Activated T-helper 17 cell treated with anti-CD3 and anti-CD28 coated beads, Interleukin-2, amount 50 U/mL, for 72 hours (primary cell): ENCODE measurements around the gene FBXW11. TPM values are rescaled to one million over a fixed set of nuclear protein-coding genes. Genes with fewer than 3 reads are reported as not detected.
"Not testable (repeated sequence)": the region's sequence is repeated elsewhere in the genome, so short reads cannot be mapped to it uniquely, and the experiment has no call there.

Source experiments
- ATAC-seq: fragments of 150-1000 bp; cut with Tn5 transposase; replicated peaks from 2 replicates; pipeline ENCODE4 v1.10.0; 2021; ENCODE audit warnings: mild to moderate bottlenecking, moderate library complexity
- H3K27ac Mint-ChIP-seq: one replicate; pipeline ENCODE4 v1.8.0; 2022; ENCODE audit warnings: mixed read lengths
- H3K27me3 Mint-ChIP-seq: one replicate; pipeline ENCODE4 v1.8.0; 2022; ENCODE audit warnings: mixed read lengths
- H3K36me3 Mint-ChIP-seq: one replicate; pipeline ENCODE4 v1.8.0; 2022; ENCODE audit warnings: low read depth, mild to moderate bottlenecking, mixed read lengths
- H3K4me1 Mint-ChIP-seq: one replicate; pipeline ENCODE4 v1.8.0; 2022; ENCODE audit warnings: mixed read lengths
- H3K4me3 Mint-ChIP-seq: one replicate; pipeline ENCODE4 v1.8.0; 2022; ENCODE audit warnings: mild to moderate bottlenecking, mixed read lengths
- H3K9me3 Mint-ChIP-seq: one replicate; pipeline ENCODE4 v1.8.0; 2022; ENCODE audit warnings: mixed read lengths
- total RNA-seq, 2 donors: library from RNA; stranded (reverse); gene quantifications; one replicate each; pipeline ENCODE4 v1.2.3, GENCODE V29; 2022

FBXW11 gene
- total RNA-seq, 2 donors from 2014 or later: 48.1 to 51.4 TPM

- H3K9me3 Mint-ChIP-seq, H3K36me3 Mint-ChIP-seq, H3K27me3 Mint-ChIP-seq, H3K27ac Mint-ChIP-seq: not testable (repeated sequence)
- Mint-ChIP-seq H3K4me1 (peaks cover 32% of the 10 kb centered on the region), H3K4me3 (peak overlapping the region; percentile 40)
- peak; percentile 74 for ATAC-seq
These were observed 64.3 kb downstream of the FBXW11 start for GRCh38 chr5:171942112-171942516.

DNA sequence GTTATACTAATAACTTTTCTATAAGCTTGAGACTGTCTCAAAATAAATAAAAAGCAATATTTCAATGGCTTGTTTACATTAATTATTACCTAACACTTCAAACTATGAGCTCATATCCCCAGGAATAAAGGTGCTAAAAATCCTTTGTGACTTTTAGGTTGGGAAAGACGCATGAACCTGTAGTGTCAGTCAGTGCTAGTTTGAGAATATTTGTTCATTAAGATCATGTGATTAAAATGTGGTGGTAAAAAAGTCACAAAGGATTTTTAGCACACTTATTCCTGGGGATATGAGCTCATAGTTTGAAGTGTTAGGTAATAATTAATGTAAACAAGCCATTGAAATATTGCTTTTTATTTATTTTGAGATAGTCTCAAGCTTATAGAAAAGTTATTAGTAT, 64.8 kb downstream of the FBXW11 start:
- not testable (repeated sequence) for ATAC-seq, H3K27me3 Mint-ChIP-seq, H3K9me3 Mint-ChIP-seq, H3K36me3 Mint-ChIP-seq, H3K27ac Mint-ChIP-seq, H3K4me3 Mint-ChIP-seq
- peaks cover 32% of the 10 kb centered on the region for H3K4me1 Mint-ChIP-seq

GRCh38 chr5:171941275-171941674, 65.2 kb downstream of the FBXW11 start:
- H3K27ac Mint-ChIP-seq, H3K4me3 Mint-ChIP-seq, H3K36me3 Mint-ChIP-seq, H3K9me3 Mint-ChIP-seq, H3K27me3 Mint-ChIP-seq: not testable (repeated sequence)
- peak; percentile 78 for ATAC-seq
- peaks cover 28% of the 10 kb centered on the region for H3K4me1 Mint-ChIP-seq

GRCh38 chr5:171939951-171940350, 66.5 kb downstream of the FBXW11 start:
- Mint-ChIP-seq H3K9me3 (no peaks in the 10 kb centered on the region), H3K4me3 (no peak overlapping the region), H3K36me3 (peaks cover 5% of the 10 kb centered on the region), H3K27me3 (no peaks in the 10 kb centered on the region), H3K4me1 (peaks cover 23% of the 10 kb centered on the region), H3K27ac (no peak overlapping the region)
- no peak for ATAC-seq

DNA sequence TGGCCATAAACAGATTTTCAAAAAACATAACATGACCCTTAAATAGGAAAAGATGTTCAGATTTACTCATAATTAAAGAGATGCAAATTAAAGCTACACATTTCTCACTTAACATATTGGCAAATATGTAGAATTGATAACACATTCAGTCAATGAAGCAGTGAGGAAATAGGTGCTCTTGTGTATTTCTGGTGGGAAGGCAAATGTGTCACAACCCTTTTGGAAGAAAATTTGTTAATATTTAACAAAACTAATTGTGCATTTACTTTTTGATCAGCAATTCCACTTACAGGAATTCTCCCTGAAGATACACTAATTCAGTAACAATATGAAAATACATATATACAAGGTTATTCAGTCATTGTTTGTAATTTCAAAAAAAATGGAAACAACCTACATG, 68.1 kb downstream of the FBXW11 start:
- no peaks in the 10 kb centered on the region for H3K9me3 Mint-ChIP-seq
- no peaks in the 10 kb centered on the region for H3K27me3 Mint-ChIP-seq
- no peak for ATAC-seq
- H3K4me1 Mint-ChIP-seq: peaks cover 19% of the 10 kb centered on the region
- H3K27ac Mint-ChIP-seq: no peak overlapping the region
- peaks cover 15% of the 10 kb centered on the region for H3K36me3 Mint-ChIP-seq
- no peak overlapping the region for H3K4me3 Mint-ChIP-seq

DNA sequence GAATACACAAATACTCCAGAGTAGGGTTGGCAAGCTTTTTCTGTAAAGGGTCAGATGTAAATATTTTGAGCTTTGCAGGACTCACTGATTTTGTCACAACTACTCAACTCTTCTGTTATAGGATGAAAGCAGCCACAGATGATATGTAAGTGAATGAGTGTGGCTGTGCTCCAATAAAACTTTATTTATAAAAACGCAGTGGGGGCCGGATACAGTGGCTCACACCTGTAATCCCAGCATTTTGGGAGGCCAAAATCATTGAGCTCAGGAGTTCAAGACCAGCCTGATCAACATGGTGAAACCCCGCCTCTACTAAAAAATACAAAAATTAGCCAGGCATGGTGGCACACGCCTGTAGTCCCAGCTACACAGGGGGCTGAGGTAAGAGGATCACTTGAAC, 69.1 kb downstream of the FBXW11 start:
- ATAC-seq: no peak
- H3K27me3 Mint-ChIP-seq: no peaks in the 10 kb centered on the region
- H3K36me3 Mint-ChIP-seq: peaks cover 18% of the 10 kb centered on the region
- H3K9me3 Mint-ChIP-seq: no peaks in the 10 kb centered on the region
- peaks cover 10% of the 10 kb centered on the region for H3K4me1 Mint-ChIP-seq
- H3K4me3 Mint-ChIP-seq: no peak overlapping the region
- no peak overlapping the region for H3K27ac Mint-ChIP-seq

DNA sequence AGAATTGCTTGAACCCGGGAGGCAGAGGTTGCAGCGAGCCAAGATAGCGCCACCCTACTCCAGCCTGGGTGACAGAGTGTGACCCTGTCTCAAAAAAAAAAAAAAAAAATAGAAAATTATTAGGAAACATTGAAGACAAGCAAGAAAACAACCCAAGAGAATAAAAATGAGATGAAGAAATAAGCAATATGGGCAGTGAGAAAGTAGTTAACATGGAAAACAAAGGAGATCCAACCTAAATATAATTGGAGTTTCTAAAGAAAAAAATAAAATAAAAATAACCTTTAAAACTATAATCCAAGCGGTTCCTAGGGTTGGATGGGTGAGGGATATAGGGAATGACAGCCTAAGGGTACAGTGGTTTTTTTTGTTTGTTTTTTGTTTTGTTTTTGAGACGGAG, 71.9 kb downstream of the FBXW11 start:
- Mint-ChIP-seq H3K9me3 (no peaks in the 10 kb centered on the region), H3K27me3 (no peaks in the 10 kb centered on the region), H3K36me3 (peaks cover 18% of the 10 kb centered on the region), H3K27ac (no peak overlapping the region), H3K4me3 (no peak overlapping the region), H3K4me1 (peaks cover 15% of the 10 kb centered on the region)
- no peak for ATAC-seq

DNA sequence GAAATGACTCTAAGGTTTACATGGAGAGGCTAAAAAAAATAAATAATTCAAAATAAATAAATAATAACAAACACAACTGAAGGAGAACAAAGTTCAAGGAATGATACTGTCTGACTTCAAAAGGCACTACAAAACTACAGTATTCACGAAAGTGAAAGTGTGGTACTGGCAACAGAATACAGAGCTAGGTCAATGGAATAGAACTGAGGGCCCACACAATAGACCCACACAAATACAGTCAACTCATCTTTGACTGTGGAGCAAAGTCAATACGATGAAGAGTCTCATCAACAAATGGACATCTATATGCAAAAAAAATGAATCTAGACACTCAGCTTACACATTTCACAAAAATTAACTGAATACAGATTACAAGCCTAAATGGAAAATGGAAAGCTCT, 75.3 kb downstream of the FBXW11 start:
- Mint-ChIP-seq H3K36me3 (peaks cover 13% of the 10 kb centered on the region), H3K27me3 (no peaks in the 10 kb centered on the region), H3K27ac (no peak overlapping the region), H3K4me1 (peaks cover 28% of the 10 kb centered on the region), H3K9me3 (no peaks in the 10 kb centered on the region), H3K4me3 (peak overlapping the region; percentile 6)
- peak; percentile 43 for ATAC-seq

GRCh38 chr5:171927345-171927941, 79.0 kb downstream of the FBXW11 start:
- Mint-ChIP-seq H3K36me3 (no peaks in the 10 kb centered on the region), H3K4me1 (peaks cover 29% of the 10 kb centered on the region), H3K27me3 (no peaks in the 10 kb centered on the region), H3K9me3 (no peaks in the 10 kb centered on the region), H3K4me3 (no peak overlapping the region), H3K27ac (no peak overlapping the region)
- no peak for ATAC-seq

DNA sequence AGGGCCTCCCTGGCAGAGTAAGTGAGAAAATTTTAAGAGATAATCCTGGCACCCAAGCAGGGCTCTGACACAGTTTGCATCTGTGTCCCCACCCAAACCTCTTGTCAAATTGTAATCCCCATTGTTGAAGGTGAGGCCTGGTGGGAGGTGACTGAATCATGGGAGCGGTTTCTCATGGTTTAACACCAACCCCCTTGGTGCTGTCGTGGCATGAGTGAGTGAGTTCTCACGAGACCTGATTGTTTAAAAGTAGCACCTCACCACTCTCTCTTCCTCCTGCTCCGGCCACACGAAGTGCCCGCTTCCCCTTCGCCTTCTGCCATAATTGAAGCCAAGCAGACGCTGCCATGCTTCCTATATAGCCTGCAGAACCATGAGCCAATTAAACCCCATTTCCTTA, 80.1 kb downstream of the FBXW11 start:
- H3K4me3 Mint-ChIP-seq: no peak overlapping the region

DNA sequence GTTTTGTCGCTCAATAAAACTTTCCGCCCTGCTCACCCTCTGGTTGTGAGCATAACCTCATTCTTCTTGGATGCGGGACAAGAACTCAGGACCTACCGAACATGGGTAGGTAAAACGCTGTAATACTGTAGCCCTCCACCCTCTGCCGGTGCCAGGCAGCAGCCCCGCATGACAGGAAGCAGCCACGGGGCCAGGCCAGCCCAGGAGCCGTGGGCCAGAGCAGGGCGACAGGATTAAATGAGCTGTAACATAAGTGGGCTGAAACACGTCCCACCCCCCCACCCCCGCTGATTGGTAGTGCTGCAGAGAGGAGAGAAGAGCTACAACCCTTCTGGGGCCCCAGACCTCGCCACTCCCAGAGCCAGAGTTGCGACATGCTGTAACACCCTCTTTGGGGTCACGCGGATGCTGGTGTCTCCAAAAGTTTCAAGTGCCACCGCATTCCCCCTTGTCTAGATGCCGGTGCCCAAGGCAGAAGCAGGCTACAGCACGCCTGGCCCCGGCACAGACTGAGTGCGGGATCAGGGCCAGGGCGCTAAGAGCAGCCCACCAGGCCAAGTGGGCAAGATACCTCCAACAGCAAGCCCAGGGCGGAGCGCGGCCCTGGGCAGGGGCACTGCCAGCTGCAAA, 81.8 kb downstream of the FBXW11 start:
- Mint-ChIP-seq H3K4me3 (no peak overlapping the region), H3K27ac (peak overlapping the region; percentile 63), H3K9me3 (no peaks in the 10 kb centered on the region), H3K4me1 (peaks cover 27% of the 10 kb centered on the region), H3K36me3 (no peaks in the 10 kb centered on the region), H3K27me3 (no peaks in the 10 kb centered on the region)
- ATAC-seq: no peak

More for the DNA sequence above, 80.1 kb downstream of the FBXW11 start:
- Mint-ChIP-seq H3K9me3 (no peaks in the 10 kb centered on the region), H3K36me3 (no peaks in the 10 kb centered on the region), H3K4me1 (peaks cover 26% of the 10 kb centered on the region), H3K27me3 (no peaks in the 10 kb centered on the region), H3K27ac (no peak overlapping the region)
- no peak for ATAC-seq

GRCh38 chr5:171920765-171921391, 85.6 kb downstream of the FBXW11 start:
- no peaks in the 10 kb centered on the region for H3K27me3 Mint-ChIP-seq
- ATAC-seq: peak; percentile 62

DNA sequence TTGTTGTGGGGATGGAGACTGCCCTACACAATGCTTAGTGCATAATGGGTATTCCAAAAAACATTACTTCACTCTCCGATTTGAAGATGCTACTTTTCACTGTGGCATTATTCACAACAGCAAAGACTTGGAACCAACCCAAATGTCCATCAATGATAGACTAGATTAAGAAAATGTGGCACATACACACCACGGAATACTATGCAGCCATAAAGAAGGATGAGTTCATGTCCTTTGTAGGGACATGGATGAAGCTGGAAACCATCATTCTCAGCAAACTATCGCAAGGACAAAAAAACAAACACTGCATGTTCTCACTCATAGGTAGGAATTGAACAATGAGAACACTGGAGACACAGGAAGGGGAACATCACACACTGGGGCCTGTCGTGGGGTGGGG, 90.7 kb downstream of the FBXW11 start:
- not testable (repeated sequence) for H3K9me3 Mint-ChIP-seq, ATAC-seq, H3K4me3 Mint-ChIP-seq, H3K36me3 Mint-ChIP-seq, H3K27me3 Mint-ChIP-seq, H3K27ac Mint-ChIP-seq
- peaks cover 39% of the 10 kb centered on the region for H3K4me1 Mint-ChIP-seq

More at GRCh38 chr5:171920765-171921391, 85.6 kb downstream of the FBXW11 start:
- Mint-ChIP-seq H3K27ac (no peak overlapping the region), H3K36me3 (no peaks in the 10 kb centered on the region), H3K4me3 (peak overlapping the region; percentile 11), H3K4me1 (peaks cover 35% of the 10 kb centered on the region), H3K9me3 (no peaks in the 10 kb centered on the region)

- Mint-ChIP-seq H3K9me3 (no peaks in the 10 kb centered on the region), H3K36me3 (peaks cover 14% of the 10 kb centered on the region), H3K27me3 (no peaks in the 10 kb centered on the region), H3K4me1 (peaks cover 39% of the 10 kb centered on the region), H3K27ac (no peak overlapping the region), H3K4me3 (no peak overlapping the region)
- ATAC-seq: no peak
These were observed 91.6 kb downstream of the FBXW11 start for GRCh38 chr5:171914726-171915338.

GRCh38 chr5:171913987-171914273, 92.5 kb downstream of the FBXW11 start:
- H3K27ac Mint-ChIP-seq: no peak overlapping the region
- H3K4me3 Mint-ChIP-seq: no peak overlapping the region
- no peak for ATAC-seq

More at GRCh38 chr5:171913987-171914273, 92.5 kb downstream of the FBXW11 start:
- Mint-ChIP-seq H3K4me1 (peaks cover 33% of the 10 kb centered on the region), H3K9me3 (no peaks in the 10 kb centered on the region), H3K36me3 (peaks cover 23% of the 10 kb centered on the region), H3K27me3 (no peaks in the 10 kb centered on the region)
